K562 (cell line): ENCODE data around the gene LRRC61. TPM values are rescaled to one million over a fixed set of nuclear protein-coding genes. Genes with fewer than 3 reads are reported as not detected.
A peak's percentile ranks its signal among the peaks of the same experiment; 100 is the strongest.

Experiments used
- ATF1 ChIP-seq, 2 experiments: fragments of 450-650 bp in 1 of 2; IDR thresholded peaks; 2 replicates each; pipeline ENCODE4 v1.6.1; 2016; ENCODE audit warnings: missing compliant biosample characterization in 1 of 2, missing genetic modification characterization in 1 of 2
- ATF2 ChIP-seq: sonication (generic); formaldehyde crosslinking; IDR thresholded peaks from 2 replicates; pipeline ENCODE4 v1.8.1; 2022; ENCODE audit warnings: missing genetic modification reagents
- CBX2 ChIP-seq: fragments of 200-600 bp; sonication (generic); IDR thresholded peaks from one replicate; pipeline ENCODE4 v1.6.1; 2012; ENCODE audit warnings: mild to moderate bottlenecking, low read length, inconsistent platforms; ENCODE audit not compliant: insufficient read depth, poor library complexity, severe bottlenecking
- HNRNPUL1 ChIP-seq: fragments of 200-400 bp; formaldehyde crosslinking; IDR thresholded peaks from 2 replicates; pipeline ENCODE4 v1.6.1; 2017; ENCODE audit warnings: low read length
- HSF4 ChIP-seq: fragments of 250-450 bp; sonication (Bioruptor Pico); IDR thresholded peaks from 2 replicates; pipeline ENCODE4 v2.1.2; 2022; ENCODE audit warnings: mild to moderate bottlenecking, moderate library complexity, borderline replicate concordance
- KLF13 ChIP-seq: fragments of 450-650 bp; IDR thresholded peaks from 2 replicates; pipeline ENCODE4 v1.6.1; 2016; ENCODE audit warnings: missing genetic modification characterization, low read depth, mild to moderate bottlenecking, missing compliant biosample characterization, moderate library complexity, borderline replicate concordance
- PHB2 ChIP-seq: fragments of 450-650 bp; IDR thresholded peaks from 2 replicates; pipeline ENCODE4 v1.6.1; 2017; ENCODE audit warnings: low read depth
- PHF21A ChIP-seq: fragments of 450-650 bp; IDR thresholded peaks from 2 replicates; pipeline ENCODE4 v1.6.1; 2017; ENCODE audit warnings: low read depth, borderline replicate concordance
- PTRF ChIP-seq: fragments of 450-650 bp; IDR thresholded peaks from 2 replicates; pipeline ENCODE4 v1.6.1; 2016; ENCODE audit warnings: mild to moderate bottlenecking, missing genetic modification characterization, missing compliant biosample characterization
- TBL1XR1 ChIP-seq, 2 experiments: IDR thresholded peaks; 2 replicates each; pipeline ENCODE4 v1.6.1; 2012; ENCODE audit warnings: improper control_type of control experiment in 2 of 2, low read length in 2 of 2, mild to moderate bottlenecking in 1 of 2
- TCF7 ChIP-seq: sonication (generic); IDR thresholded peaks from 2 replicates; pipeline ENCODE4 v1.6.1; 2016; ENCODE audit warnings: antibody characterized with exemption, borderline replicate concordance
- TFAM ChIP-seq: fragments of 250-450 bp; sonication (Bioruptor Pico); conservative IDR thresholded peaks from 2 replicates; pipeline ENCODE4 v1.5.0; 2021; ENCODE audit warnings: mild to moderate bottlenecking, moderate library complexity
- ZNF133 ChIP-seq: fragments of 250-450 bp; sonication (Bioruptor Pico); IDR thresholded peaks from 2 replicates; pipeline ENCODE4 v1.4.0; 2020; ENCODE audit warnings: mild to moderate bottlenecking
- ZNF212 ChIP-seq: fragments of 450-650 bp; formaldehyde crosslinking; IDR thresholded peaks from 2 replicates; pipeline ENCODE4 v1.4.0; 2020; ENCODE audit warnings: mild to moderate bottlenecking
- ZNF449 ChIP-seq: fragments of 250-450 bp; sonication (Bioruptor Pico); IDR thresholded peaks from 2 replicates; pipeline ENCODE4 v1.8.0; 2022; ENCODE audit warnings: moderate library complexity, mild to moderate bottlenecking, inconsistent platforms
- ZNF780A ChIP-seq: fragments of 250-450 bp; sonication (Bioruptor Pico); IDR thresholded peaks from 2 replicates; pipeline ENCODE4 v1.5.0; 2021; ENCODE audit warnings: mild to moderate bottlenecking
- polyA plus RNA-seq, 8 experiments: library from polyadenylated mRNA; depleted of rRNA in 4 of 8; stranded (reverse) in 5 of 8; unstranded in 3 of 8; fragments of >200 nt; fragmentation: Nextera tagmentation in 2 of 8; fragmentation: Illumina TruSeq in 1 of 8; extraction: Ambion mirVana in 2 of 8; extraction: Trizol in 1 of 8; gene quantifications; 2 replicates each; pipeline versions ENCODE4 v1.2.1 to v1.2.3, GENCODE V29; 2011 to 2014; ENCODE audit warnings: inconsistent platforms in 1 of 8, missing spikeins in 1 of 8
- total RNA-seq, 7 experiments: library from RNA; depleted of rRNA in 6 of 7; stranded (reverse); fragments of >200 nt in 6 of 7; fragmentation: Illumina TruSeq in 2 of 7; extraction: Trizol in 2 of 7; gene quantifications; 2 replicates each; pipeline versions ENCODE4 v1.2.1 to v1.2.3, GENCODE V29; 2011 to 2021; ENCODE audit warnings: low replicate concordance in 1 of 7
- TF ChIP-seq, protein P1 (sequence below): fragments of 450-650 bp; IDR thresholded peaks from 2 replicates; pipeline ENCODE4 v1.6.1; 2018; ENCODE audit warnings: mild to moderate bottlenecking, low read depth; ENCODE audit not compliant: partially characterized antibody
- TF ChIP-seq, protein P2 (sequence below): sonication (generic); formaldehyde crosslinking; IDR thresholded peaks from 2 replicates; pipeline ENCODE4 v1.8.0; 2022; ENCODE audit warnings: mild to moderate bottlenecking, missing genetic modification reagents
- TF ChIP-seq, protein P3 (sequence below): fragments of 250-450 bp; sonication (Bioruptor Pico); IDR thresholded peaks from 2 replicates; pipeline ENCODE4 v1.9.0; 2021; ENCODE audit warnings: mild to moderate bottlenecking, inconsistent platforms

Gene LRRC61
- total and polyA plus RNA-seq, 9 of the 15 experiments (the other 6 are each of a cell fraction or from before 2014, with no cell fraction given): 1.3 to 55.2 (median 35.2) TPM

- TF ChIP-seq TBL1XR1 (IDR thresholded peaks at IDR 0.05; ENCODE audit: low read length in 2 of 2): peak in 1 of 2 experiments; percentile 65; a peak in 1 of 4 replicates
- no peak for TF ChIP-seq ATF1 (CRISPR knock-in tag; IDR thresholded peaks at IDR 0.05)
- TF ChIP-seq ATF1 (tag; IDR thresholded peaks at IDR 0.05): no peak; the same call in 1 of the 2 replicates
- TF ChIP-seq PHF21A: no peak
- TF ChIP-seq, protein P1, sequence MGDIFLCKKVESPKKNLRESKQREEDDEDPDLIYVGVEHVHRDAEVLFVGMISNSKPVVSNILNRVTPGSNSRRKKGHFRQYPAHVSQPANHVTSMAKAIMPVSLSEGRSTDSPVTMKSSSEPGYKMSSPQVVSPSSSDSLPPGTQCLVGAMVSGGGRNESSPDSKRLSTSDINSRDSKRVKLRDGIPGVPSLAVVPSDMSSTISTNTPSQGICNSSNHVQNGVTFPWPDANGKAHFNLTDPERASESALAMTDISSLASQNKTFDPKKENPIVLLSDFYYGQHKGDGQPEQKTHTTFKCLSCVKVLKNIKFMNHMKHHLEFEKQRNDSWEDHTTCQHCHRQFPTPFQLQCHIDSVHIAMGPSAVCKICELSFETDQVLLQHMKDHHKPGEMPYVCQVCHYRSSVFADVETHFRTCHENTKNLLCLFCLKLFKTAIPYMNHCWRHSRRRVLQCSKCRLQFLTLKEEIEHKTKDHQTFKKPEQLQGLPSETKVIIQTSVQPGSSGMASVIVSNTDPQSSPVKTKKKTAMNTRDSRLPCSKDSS: no peak
- no peak for TF ChIP-seq ZNF212 (CRISPR knock-in tag)
- TF ChIP-seq PTRF (tag): peak; percentile 95
- TF ChIP-seq, protein P2, sequence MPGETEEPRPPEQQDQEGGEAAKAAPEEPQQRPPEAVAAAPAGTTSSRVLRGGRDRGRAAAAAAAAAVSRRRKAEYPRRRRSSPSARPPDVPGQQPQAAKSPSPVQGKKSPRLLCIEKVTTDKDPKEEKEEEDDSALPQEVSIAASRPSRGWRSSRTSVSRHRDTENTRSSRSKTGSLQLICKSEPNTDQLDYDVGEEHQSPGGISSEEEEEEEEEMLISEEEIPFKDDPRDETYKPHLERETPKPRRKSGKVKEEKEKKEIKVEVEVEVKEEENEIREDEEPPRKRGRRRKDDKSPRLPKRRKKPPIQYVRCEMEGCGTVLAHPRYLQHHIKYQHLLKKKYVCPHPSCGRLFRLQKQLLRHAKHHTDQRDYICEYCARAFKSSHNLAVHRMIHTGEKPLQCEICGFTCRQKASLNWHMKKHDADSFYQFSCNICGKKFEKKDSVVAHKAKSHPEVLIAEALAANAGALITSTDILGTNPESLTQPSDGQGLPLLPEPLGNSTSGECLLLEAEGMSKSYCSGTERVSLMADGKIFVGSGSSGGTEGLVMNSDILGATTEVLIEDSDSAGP: no peak
- TF ChIP-seq, protein P3, sequence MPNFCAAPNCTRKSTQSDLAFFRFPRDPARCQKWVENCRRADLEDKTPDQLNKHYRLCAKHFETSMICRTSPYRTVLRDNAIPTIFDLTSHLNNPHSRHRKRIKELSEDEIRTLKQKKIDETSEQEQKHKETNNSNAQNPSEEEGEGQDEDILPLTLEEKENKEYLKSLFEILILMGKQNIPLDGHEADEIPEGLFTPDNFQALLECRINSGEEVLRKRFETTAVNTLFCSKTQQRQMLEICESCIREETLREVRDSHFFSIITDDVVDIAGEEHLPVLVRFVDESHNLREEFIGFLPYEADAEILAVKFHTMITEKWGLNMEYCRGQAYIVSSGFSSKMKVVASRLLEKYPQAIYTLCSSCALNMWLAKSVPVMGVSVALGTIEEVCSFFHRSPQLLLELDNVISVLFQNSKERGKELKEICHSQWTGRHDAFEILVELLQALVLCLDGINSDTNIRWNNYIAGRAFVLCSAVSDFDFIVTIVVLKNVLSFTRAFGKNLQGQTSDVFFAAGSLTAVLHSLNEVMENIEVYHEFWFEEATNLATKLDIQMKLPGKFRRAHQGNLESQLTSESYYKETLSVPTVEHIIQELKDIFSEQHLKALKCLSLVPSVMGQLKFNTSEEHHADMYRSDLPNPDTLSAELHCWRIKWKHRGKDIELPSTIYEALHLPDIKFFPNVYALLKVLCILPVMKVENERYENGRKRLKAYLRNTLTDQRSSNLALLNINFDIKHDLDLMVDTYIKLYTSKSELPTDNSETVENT (CRISPR knock-in tag): no peak
- 0 out of 2 replicates have a peak, but pooled peaks have one; percentile 23 for TF ChIP-seq KLF13 (tag)
- no peak for TF ChIP-seq PHB2
- TF ChIP-seq HNRNPUL1: no peak
- TF ChIP-seq HSF4 (CRISPR knock-in tag): peak; percentile 94
- TF ChIP-seq ATF2 (CRISPR knock-in tag): no peak
- no peak for TF ChIP-seq ZNF133 (CRISPR knock-in tag)
- no peak for TF ChIP-seq CBX2
- no peak for TF ChIP-seq ZNF780A (CRISPR knock-in tag)
- no peak for TF ChIP-seq TCF7
- peak; percentile 85 for TF ChIP-seq ZNF449 (CRISPR knock-in tag)
- TF ChIP-seq TFAM (CRISPR knock-in tag): no peak
Observed at GRCh38 chr7:150322114-150322832, 882 bp upstream of the LRRC61 start (continued).
